GM19238 (cell line): ENCODE measurements around the gene CNPY2.
"Not testable (repeated sequence)": the region's sequence is repeated elsewhere in the genome, so short reads cannot be mapped to it uniquely, and the experiment has no call there.

Experiments used
- DNase-seq: peaks from one replicate; pipeline ENCODE4 v3.0.0; 2011; ENCODE audit warnings: low spot score; ENCODE audit not compliant: insufficient read length

Gene CNPY2

DNA sequence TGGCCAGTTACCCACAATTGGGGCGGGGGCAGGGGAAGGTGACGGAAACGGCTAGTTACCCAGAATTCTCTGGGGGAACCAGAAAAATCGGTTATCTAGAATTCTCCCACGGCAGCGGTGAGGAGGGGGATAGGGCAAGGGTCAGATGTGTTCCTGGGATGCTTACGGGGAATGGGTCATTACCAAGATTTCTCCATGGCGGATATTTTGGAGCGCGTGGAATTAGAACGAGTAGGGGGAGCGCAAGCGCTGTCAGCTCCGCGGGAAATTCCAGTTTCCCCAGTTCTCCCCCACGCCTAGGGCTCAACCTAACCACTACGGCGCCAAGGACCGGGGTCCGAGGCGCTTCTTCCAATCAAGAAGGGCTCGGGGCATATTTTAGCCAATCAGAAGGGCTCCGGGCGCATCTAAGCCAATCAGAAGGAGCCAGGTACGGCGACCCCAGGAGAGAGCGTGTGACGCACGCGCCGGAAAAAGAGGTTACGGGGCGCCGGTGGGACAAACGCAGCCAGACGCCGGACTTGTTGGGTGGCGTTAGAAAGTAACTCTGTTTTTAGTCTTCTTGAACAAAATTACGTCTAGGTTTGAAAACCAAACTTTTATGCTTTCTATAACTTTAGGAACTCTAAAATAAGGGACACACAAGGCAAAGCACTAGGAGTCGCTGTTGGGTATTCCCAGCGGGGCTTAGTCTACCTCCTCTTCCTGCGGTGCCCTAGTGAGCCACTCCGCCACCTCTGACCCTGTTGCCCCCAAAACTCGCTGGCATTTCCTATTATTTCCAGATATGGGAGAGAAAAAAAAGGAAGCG is 18.1 kb upstream of the CNPY2 start, which contains the start of gene PAN2:
Gene PAN2, minus strand, starts transcription at position 322 of the 811 bp plus-strand sequence. CDS start 906 bp downstream, outside the sequence.
- peak; percentile 98 for DNase-seq

DNA sequence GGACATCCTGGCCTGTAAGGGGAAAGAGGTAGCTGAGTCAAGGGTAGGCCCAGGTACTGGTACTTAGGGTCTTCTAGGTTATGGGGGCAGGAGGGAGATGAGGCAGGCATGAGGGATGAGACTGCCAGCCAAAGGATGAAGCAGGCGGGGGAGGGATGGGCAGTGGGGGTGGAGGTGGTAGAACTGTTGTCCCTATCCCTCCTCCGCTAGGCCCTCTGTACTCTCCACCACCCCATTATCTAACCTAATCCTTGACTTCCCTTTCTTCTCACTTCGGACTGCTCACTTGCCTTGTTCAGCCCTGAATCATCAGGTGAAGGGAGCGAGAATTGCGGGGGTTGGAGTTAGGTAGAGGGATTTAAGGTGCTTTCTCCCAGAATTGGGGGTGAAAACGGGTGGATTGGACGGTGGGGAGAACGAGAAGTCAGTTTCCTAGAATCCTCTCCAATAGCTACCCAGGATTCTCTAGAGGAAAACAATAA is 17.4 kb upstream of the CNPY2 start:
- DNase-seq, result no peak

DNA sequence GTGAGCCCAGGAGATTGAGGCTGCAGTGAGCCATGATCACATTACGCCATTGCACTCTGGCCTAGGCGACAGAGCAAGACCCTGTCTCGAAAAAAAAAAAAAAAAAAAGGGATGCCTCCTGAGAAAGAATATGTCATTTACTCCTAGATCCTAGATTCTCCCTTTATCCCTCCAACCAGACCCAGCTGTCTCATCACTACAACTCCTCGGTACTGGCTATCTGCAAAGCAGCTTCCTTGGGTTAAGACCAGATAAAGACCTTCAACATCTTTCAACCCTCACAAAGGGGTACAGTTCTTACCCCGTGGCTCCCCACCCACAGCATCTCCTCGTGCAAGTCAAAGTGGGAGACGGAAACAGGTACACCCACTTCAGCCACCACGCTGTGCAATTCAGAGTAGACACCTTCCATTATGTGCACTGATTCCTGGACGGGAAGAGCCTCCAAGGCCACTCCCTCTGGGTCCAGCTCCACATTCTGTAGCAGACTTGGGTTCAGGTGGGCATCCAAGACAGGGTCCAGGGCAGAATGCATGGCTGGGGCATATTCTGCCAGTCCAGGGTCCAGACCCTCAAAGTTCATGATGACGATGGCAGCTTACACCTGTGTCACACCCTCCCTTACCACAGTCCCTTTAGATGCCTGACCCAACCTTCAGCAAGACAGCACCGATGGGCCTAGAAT is 16.9 kb upstream of the CNPY2 start:
- no peak for DNase-seq

DNA sequence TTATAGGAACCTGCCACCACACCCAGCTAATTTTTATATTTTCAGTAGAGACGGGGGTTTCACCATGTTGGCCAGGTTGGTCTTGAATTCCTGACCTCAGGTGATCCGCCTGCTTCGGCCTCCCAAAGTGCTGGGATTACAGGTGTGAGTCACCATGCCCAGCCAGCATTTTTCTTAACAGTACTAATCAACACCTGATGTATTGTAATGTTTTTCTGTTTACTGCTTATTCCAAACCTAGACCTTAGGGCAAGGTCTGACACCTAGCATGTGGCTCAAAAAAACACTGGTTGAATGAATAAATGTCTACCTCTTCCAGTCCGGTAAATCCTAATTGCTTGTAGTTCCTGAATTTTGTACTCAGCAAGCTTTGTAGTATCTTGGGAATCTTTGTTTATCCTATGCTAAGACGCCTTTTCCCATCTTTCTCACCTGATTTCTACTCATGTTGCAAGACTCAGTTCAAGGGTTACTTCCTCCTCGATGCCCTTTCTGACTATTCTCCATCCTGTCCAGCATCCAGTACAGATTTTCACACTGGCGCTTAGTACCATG is 15.2 kb upstream of the CNPY2 start:
- DNase-seq, result no peak

DNA sequence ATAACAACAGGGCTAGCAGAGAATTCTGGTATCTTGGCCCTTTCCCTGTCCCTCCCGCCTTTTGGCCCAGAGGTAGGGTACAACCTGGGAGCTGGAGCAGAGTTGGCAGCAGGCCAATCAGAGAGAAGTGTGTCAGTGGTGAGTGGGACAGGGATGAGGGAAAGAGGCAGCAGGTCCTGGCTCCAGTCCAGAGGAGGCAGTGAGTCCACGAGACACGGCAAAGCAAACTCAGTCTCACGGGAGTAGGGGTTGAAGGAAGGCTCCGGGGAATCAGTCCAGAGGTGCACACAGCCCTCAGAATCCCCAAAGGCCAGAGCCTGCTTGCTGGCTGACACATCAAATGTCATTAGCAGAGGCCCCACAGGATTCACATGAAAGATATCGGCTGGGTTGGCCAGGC is 10.7 kb upstream of the CNPY2 start:
- DNase-seq, result no peak

DNA sequence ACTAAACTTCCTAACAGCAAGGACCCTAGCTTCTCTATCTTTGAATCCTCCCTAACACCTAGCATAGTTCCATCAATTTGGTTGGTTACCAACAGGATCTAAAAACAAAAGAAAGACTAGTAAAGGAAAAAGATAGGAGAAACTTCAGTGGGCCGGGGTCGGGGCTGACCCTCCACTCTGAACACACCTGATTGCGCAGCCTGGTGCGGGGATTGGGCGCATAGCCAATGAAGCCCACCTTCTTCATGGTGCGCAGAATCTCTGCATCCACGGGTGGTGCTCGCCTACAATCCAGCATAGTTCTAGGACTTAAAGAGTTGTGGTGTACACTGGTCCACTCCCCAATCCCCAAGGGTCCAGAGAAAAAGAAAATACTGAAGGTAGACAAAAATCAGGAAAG is 10.3 kb upstream of the CNPY2 start:
- DNase-seq, result no peak

DNA sequence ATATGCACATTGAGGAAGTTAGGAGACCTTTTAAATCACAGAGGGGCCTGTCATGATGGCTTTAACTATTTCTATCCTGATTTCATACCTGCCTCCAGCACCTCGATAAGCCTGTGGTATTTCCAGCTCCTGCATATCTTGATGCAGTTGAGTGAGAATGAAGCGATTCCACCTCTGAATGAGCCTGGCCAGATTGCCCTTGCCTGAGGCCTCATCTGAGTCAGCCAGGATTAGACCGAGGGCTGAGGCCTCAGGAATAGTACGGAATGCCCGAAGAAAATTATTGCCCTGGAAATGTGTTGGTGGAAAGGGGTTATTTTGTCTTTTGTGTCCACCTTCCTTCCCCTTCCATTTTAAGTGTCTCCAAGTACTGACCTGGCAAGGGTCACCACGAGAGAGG is 8.4 kb upstream of the CNPY2 start:
- no peak for DNase-seq

DNA sequence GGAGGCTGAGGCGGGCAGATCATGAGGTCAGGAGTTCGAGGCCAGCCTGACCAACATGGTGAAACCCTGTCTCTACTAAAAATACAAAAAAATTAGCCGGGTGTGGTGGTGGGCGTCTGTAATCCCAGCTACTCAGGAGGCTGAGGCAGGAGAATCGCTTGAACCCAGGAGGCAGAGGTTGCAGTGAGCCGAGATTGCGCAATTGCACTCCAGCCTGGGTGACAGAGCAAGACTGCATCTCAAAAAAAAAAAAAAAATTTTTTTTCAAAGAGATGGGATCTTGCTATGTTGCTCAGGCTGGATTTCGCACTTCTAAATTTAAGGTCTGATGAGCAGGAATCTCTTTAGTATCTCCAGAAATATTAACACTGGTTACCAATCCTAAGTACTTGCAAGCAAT is 5.8 kb upstream of the CNPY2 start:
- DNase-seq, result not testable (repeated sequence)

DNA sequence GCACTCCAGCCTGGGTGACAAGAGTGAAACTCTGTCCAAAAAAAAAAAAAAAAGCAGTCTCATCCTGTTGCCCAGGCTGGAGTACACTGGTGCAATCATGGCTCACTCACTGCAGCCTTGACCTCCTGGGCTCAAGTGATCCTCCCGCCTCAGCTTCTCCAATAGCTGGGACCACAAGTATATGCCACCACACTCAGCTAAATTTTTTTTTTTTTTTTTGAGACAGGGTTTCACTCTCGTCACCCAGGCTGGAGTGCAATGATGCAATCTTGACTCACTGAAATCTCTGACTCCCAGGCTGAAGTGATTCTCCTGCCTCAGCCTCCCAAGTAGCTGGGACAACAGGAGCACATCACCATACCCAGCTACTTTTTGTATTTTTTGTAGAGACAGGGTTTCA is 5.2 kb upstream of the CNPY2 start:
- DNase-seq, result no peak

DNA sequence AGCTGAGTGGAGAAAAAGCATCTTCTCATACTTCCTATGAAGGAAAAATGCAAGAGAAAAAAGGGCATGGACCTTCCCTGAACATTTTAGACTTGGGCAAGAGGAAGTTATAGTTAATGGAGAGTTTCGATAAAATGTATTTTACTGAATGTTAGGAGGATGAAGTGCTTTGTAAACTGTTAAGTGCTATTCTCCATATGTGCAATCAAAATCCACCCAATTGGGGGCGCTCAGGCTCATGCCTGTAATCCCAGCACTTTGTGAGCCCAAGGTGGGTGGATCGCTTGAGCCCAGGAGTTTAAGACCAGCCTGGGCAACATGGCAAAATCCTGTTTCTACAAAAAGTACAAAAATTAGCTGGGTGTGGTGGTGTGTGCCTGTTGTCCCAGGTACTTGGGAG is 1.9 kb upstream of the CNPY2 start:
- no peak for DNase-seq

DNA sequence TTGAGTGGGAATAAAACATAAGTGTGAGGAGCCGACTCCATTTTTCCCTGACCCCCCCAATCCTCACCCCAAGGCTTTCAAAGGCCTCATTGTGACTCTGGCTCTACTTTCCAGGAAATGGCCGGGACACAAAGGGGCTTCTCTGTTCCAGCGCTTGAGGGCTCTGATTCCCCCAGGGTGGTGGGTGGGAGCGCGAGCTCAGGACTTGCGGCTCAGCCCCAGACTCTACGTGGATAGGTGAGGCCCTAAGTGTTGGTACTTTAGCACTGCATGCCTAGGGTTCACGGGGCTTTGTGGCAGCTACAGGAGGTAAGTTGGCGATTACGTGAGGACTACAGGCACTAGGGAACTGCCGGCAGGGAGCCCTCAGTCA is 553 bp downstream of the CNPY2 start:
- no peak for DNase-seq

DNA sequence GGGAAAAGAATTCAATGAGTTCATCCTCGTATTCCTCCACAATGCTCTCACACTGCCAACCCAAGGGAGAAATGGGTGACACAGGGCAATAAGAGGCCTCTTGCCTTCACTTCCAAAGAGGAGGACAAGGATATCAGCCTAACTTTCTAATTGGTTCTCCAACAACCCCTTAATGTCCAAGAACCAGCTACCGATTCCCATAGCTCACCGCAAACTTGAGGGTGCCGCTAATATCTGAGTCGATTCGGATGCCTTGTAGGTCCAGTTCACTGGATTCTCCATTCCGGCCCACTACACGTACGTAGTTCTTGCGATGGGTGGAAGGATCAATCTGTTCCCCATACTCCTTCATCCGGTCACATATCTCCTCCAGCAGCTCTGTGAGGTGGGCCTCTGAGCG is 4.8 kb downstream of the CNPY2 start:
- no peak for DNase-seq

DNA sequence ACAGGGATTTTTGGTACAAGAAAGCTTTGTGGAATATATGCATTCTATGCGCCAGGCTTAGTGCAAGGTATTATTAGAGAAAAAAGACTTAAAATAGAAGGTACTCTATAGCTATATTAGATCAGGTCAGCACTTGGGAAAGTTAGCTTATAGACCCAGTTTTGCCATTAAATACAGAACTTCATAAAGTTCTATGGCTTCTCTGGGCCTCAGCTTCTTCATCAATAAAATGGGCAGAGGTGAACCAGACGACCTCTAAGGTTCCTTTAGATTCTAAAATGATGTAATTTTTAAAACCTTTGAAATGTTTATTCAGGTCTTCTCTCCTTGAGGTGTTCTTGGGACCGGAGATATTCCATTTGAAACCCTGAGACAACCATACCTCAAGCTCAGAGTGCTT is 7.1 kb downstream of the CNPY2 start:
- DNase-seq, result no peak

DNA sequence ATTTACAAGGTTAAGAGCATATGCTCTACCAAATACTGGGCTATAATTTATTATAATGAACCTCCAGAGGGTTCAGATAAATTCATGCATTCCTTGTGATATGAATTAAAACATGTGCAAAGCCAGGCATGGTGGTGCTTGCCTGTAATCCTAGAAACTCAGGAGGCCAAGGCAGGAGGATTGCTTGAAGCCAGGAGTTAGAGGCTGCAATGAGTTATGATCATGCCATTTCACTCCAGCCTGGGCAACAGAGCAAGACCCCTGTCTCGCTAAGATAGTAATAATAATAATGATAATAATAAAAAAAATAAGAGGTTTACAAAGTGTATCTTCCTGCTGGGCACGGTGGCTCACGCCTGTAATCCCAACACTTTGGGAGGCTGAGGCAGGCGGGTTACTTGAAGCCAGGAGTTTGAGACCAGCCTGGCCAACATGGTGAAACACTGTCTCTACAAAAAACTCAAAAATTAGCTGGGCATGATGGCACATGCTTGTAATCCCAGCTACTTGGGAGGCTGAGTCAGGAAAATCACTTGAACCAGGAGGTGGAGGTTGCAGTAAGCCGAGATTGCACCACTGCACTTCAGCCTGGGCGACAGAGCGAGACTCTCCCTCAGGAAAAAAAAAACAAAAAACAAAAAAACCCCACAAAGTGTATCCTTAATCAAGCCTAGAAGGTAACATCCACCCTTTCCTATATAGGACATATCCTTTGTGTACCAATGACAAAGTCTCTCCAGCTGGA is 8.4 kb downstream of the CNPY2 start:
- DNase-seq, result no peak

DNA sequence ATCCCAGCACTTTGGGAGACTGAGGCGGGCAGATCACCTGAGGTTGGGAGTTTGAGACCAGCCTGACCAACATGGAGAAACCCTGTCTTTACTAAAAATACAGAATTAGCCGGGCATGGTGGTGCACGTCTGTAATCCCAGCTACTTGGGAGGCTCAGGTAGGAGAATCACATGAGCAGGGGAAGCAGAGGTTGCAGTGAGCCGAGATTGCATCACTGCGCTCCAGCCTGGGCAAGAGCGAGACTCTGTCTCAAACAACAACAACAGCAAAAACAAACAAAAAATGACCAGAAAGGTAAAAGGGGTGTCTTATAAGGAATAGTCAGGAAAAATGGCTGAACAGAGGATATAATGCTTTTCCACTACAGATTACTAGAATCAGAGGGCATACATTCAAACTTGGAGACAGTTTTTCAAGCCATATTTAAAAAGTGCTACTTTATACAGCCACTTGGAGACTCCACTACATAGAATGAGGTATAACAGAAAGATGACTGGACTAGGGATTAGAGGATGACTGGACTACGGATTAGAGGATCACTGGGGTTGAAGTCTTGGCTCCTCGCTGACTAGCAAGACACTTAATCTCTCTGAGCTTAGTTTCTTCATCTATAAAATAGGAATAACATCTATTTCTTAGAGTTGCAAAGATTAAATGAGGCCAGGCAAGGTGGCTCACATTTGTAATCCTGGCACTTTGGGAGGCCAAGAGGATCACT is 10.8 kb downstream of the CNPY2 start:
- DNase-seq, result no peak

DNA sequence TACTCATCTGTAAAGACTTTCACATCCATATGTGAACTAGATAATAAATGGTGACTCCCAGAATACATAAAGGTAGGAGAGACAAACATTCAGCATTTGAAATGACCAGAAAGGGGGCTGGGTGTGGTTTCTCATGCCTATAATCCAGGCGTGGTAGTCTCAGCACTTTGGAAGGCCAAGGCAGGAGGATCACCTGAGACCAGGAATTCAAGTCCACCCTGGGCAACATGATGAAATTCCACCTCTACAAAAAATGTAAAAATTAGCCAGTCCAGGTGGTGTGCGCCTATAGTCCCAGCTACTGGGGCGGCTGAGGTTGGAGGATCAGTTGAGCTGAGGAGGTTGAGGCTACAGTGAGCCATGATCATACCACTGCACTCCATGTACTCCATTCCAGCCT is 11.5 kb downstream of the CNPY2 start:
- no peak for DNase-seq

DNA sequence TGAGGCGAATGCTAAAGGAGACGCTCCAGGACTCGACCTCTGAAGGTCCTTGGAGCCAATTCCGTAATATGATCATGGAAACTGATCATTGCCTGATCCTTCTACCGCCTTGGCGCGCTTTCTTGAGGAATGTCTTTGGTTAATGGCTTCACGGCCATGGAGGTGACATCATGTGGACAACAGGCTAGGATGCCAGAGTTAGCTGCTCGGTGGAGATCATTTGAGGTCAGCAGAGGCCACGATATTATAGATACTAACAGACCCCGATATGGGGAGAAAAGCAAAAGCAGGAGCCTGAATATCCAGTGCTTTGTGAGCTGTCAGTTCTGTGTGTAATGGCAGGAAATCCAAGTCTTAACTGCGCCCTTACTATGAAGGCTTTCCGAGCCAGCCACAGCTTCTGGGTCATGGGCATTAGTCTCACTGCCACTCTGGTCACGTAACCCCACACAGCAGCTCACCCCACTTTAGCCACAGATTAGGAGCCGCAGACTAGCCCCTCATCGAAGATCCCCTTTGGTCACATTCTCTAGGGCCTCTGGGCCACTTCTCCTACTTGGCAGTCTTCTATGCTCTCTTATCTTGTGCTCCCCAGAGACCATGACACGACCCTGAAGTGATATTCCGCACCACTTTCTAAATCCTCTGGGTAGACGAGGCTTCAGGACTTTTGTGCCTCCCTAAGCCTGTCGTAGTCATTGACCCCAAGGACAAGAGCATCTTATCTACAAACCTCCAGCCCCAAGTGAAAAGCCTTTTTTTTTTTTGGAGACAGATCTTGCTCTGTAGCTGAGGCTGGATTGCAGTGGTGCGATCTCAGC is 14.9 kb downstream of the CNPY2 start:
- DNase-seq, result no peak

DNA sequence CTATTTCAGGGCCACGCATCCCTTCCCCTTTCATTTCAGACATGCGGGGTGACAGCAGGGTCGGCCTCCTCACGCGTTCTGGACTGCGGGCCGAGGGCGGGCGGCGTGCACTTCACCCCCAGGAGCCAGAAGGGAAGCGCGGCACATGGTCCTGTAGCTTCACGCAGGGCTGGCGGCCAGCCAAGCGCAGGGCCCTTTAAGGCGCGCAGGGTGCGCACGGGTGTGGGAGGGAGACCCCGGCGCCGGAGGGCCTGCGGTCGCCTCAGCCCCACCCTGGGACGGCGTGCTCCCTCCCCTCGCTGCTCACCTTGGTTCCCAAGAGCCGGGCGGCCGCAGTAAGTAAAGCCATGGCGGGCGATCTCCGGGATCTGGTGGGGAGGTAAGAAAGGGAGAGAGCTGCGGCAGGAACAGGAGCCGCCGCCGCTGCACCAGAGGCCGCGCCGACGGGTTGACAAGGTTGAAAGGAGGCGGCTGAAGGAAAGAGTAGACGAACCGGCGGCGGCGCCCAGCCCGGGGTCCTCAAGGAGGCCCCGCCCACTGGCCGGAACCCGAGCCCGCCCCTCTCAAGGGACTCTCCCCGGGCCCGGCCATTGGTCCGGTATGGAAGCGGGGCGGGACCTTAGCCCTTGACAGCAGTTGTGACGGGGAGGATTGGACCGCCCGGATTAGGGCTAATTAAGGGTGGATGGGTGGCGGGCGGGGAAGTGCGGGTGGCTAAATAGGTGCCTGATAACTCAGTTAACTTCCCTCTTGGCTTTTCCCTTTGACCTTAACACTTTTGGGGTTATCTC is 15.7 kb downstream of the CNPY2 start, which contains the start of gene CS:
Gene CS, minus strand, starts transcription at position 478 of the 791 bp plus-strand sequence. Its CDS starts 129 bp downstream, at position 349.
- DNase-seq, result peak; percentile 91

DNA sequence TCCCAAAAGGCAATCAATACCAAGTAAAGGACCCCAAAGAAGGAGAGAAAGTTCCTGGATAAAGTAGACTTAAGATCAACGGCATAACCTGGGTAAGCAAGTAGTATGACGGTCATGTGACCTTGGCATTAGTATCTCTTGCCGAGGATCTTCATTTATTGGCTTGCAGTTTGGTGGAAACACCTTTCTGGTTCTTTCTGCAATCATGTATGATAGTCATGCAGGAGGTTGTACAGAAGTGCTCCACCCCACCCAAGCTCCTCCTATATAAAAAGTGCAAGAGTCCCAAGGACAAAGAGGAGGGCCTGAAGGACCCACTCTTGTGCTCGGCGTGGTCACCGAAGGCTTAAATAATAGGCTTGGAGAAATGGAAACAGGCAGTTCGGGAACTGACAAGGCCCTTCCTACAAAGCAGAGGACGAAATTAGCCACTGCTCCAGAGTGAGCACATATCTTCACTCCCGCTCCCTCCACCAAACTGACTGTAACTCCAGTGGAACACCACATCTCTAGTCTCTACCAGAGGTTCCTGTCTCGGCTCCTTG is 16.4 kb downstream of the CNPY2 start:
- no peak for DNase-seq
